ENCODE results near the gene MAN1B1.

DNA sequence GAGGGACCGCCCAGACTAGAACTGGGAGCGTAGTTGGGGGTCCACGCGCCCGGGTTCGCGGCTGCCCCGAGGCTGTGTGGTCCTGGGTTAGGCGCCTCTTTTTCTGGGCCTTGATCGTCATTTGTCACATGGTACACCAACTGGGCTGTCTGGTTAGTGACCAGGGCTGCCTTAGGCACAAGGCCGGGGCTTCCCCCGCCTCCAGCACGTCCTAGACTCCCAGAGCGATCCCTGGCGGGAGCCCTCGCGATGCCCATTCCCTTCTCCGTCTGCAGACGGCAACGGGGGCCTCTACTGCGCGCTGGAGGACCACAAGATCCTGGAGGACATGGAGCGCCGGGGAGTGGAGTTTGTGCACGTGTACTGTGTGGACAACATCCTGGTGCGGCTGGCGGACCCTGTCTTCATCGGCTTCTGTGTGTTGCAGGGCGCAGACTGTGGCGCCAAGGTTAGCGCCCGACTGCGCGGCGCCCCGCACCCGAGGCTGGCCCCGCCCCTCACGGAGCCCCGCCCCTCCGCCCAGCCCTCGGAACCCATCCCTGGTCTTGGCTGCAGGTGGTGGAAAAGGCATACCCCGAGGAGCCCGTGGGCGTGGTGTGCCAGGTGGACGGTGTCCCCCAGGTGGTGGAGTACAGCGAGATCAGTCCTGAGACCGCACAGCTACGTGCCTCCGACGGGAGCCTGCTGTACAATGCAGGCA is 7.9 kb upstream of the MAN1B1 start:
- TF ChIP-seq CTCF (IDR thresholded peaks at IDR 0.05) (no peak), EZH2 (IDR thresholded peaks at IDR 0.05) (peak; percentile 92), EZH2phosphoT487 (IDR thresholded peaks at IDR 0.05) (peak; percentile 83)
